GM12801 (cell line): Measurements from ENCODE around the gene TEX22.

Experiments
- TF ChIP-seq, protein P1 (sequence below): IDR thresholded peaks from one replicate; pipeline ENCODE4 v1.5.1; 2011; ENCODE audit warnings: control low read depth; ENCODE audit not compliant: insufficient read length; ENCODE audit errors: extremely low read depth

The TEX22 gene, protein sequence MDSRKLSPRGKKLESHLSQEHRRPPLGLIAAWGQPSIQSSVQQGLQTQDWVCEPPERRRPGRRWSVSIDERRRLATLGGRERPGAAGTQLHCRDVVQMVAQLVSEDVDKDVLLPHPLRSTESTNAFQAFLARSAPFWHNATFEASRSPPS

GRCh38 chr14:105398044-105398725, at the start of gene TEX22:
Gene TEX22, plus strand, starts transcription at chr14:105398538. Its CDS starts 803 bp downstream, at chr14:105399341.
- TF ChIP-seq, protein P1, sequence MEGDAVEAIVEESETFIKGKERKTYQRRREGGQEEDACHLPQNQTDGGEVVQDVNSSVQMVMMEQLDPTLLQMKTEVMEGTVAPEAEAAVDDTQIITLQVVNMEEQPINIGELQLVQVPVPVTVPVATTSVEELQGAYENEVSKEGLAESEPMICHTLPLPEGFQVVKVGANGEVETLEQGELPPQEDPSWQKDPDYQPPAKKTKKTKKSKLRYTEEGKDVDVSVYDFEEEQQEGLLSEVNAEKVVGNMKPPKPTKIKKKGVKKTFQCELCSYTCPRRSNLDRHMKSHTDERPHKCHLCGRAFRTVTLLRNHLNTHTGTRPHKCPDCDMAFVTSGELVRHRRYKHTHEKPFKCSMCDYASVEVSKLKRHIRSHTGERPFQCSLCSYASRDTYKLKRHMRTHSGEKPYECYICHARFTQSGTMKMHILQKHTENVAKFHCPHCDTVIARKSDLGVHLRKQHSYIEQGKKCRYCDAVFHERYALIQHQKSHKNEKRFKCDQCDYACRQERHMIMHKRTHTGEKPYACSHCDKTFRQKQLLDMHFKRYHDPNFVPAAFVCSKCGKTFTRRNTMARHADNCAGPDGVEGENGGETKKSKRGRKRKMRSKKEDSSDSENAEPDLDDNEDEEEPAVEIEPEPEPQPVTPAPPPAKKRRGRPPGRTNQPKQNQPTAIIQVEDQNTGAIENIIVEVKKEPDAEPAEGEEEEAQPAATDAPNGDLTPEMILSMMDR = no peak

- TF ChIP-seq, protein P1 = no peak
These were observed 49.2 kb upstream of the TEX22 start for GRCh38 chr14:105348945-105349699.

- TF ChIP-seq, protein P1 = no peak
These were observed 48.3 kb upstream of the TEX22 start for GRCh38 chr14:105349992-105350391.

- TF ChIP-seq, protein P1 = no peak
These were observed 47.7 kb upstream of the TEX22 start for GRCh38 chr14:105350450-105351244.

DNA sequence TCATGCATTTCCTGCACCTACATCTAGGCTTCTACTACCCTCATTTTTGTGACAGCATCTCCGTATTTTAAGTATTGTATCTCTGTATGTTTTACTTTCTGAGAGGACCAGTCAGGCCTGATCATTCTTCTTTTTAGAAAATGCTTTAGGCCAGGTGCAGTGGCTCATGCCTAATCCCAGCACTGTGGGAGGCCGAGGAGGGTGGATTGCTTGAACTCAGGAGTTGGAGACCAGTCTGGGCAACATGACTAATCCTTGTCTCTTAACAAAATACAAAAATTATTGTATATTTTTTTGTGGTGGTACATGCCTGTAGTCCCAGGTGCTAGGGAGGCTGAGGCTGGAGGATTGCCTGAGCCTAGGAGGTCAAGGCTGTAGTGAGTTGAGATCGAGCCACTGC, 46.9 kb upstream of the TEX22 start:
- TF ChIP-seq, protein P1 = no peak

DNA sequence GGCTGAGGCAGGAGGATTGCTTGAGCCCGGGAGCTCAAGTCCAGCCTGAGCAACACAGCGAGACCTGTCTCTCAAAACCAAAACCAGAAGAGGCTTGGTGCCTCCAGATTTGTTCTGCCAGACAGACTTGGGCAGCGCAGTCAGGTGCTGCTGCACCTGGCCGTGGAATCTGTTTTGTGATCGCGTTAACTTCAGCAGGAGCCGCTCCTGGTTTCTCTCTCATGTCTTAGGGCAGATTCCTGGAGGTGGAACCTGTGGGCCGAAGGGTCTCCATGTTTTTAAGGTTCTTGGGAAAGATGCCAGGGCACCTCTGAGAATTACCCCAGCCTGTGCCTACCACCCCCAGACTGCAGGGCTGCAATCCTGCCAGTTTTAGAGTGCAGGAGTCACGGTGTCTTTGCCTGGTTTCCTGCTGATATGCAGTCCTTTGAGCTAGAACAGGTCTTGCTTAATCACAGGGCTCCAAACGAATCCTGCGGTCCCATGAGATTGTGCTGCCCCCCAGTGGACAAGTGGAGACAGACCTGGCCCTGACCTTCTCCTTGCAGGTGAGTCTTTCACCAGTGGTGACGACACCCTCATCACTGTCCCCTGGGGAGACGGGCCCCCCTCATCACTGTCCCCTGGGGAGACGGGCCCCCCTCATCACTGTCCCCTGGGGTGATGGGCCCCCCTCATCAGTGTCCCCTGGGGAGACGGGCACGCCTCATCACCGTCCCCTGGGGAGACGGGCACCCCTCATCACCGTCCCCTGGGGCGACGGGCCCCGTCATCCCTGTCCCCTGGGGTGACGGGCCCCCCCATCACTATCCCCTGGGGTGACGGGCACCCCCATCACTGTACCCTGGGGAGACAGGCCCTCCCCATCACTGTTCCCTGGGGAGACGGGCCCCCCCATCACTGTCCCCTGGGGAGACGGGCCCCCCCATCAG, 46.2 kb upstream of the TEX22 start:
- TF ChIP-seq, protein P1 = no peak
